Endothelial cell of umbilical vein (primary cell): ENCODE measurements around the gene CIDEB. TPM values are rescaled to one million over a fixed set of nuclear protein-coding genes. Genes with fewer than 3 reads are reported as not detected.

Experiments used
- BruUV-seq: library from RNA; stranded (reverse); fragments of 400-500 nt; replicated peaks from 2 replicates; lab custom pipeline; 2021; lab: Mats Ljungman, UMichigan
- CTCF ChIA-PET: fragments of 300-600, 350-600 bp; sonication (Branson Sonifier 250); formaldehyde crosslinking; loops from one replicate; lab custom pipeline; 2021; ENCODE audit warnings: antibody characterized with exemption, inconsistent platforms; lab: Charles Lee
- POLR2A ChIA-PET: fragments of 300-600, 350-600 bp; sonication (Branson Sonifier 250); formaldehyde crosslinking; loops from one replicate; lab custom pipeline; 2021; ENCODE audit warnings: antibody characterized with exemption, inconsistent platforms; lab: Charles Lee
- DNase-seq: peaks from one replicate; pipeline ENCODE4 v3.0.0-alpha.2; 2011; ENCODE audit warnings: low read depth, low spot score
- FAIRE-seq: peaks from 2 replicates; lab custom pipeline; 2011; peaks lifted over from hg19 to GRCh38; lab: Jason Lieb, UNC
- H2AFZ ChIP-seq: 2 replicates; pipeline ENCODE4 v1.6.0; 2012; ENCODE audit warnings: low read depth, low read length, control low read depth, inconsistent platforms
- H3K27ac ChIP-seq: 2 replicates; pipeline ENCODE4 v1.5.1; 2011; ENCODE audit warnings: low read depth, mild to moderate bottlenecking, control low read depth, low read length, moderate library complexity; ENCODE audit not compliant: insufficient read depth
- H3K27me3 ChIP-seq, 2 experiments: 2 replicates each; pipeline versions ENCODE4 v1.6.0 to v1.6.1; 2011; ENCODE audit warnings: low read length in 2 of 2, mixed read lengths in 1 of 2; ENCODE audit not compliant: control insufficient read depth in 2 of 2, insufficient read depth in 2 of 2
- H3K36me3 ChIP-seq, 2 experiments: 2 replicates in 1 of 2; 3 replicates in 1 of 2; pipeline ENCODE4 v1.5.1; 2011; ENCODE audit warnings: low read length in 2 of 2, mild to moderate bottlenecking in 1 of 2, moderate library complexity in 1 of 2; ENCODE audit not compliant: control insufficient read depth in 2 of 2, insufficient read depth in 2 of 2; ENCODE audit errors: extremely low read depth in 1 of 2
- H3K4me1 ChIP-seq: 3 replicates; pipeline ENCODE4 v1.5.1; 2011; ENCODE audit warnings: mild to moderate bottlenecking, low read length; ENCODE audit not compliant: control insufficient read depth, insufficient read depth; ENCODE audit errors: extremely low read depth
- H3K4me2 ChIP-seq: 2 replicates; pipeline ENCODE4 v1.6.1; 2011; ENCODE audit warnings: low read length, control low read depth, mixed read lengths; ENCODE audit not compliant: insufficient read depth
- H3K4me3 ChIP-seq, 3 experiments: fragments of 200-600 bp in 1 of 3; sonication (generic), shearing (Covaris generic) in 1 of 3; replicated peaks in 1 of 3; 2 replicates each; pipeline ENCODE4 v1.5.1; 2011 to 2016; ENCODE audit warnings: control low read depth in 3 of 3, low read length in 3 of 3, mild to moderate bottlenecking in 2 of 3, inconsistent platforms in 1 of 3, low read depth in 1 of 3, moderate library complexity in 1 of 3; ENCODE audit not compliant: insufficient read depth in 1 of 3
- H3K79me2 ChIP-seq: 2 replicates; pipeline ENCODE4 v1.6.0; 2012; ENCODE audit warnings: low read length, inconsistent platforms; ENCODE audit not compliant: control insufficient read depth, insufficient read depth
- H3K9ac ChIP-seq: replicated peaks from 2 replicates; pipeline ENCODE3; 2011; ENCODE audit warnings: low read length, control low read depth; ENCODE audit not compliant: insufficient read depth; ENCODE audit errors: extremely low read depth
- H3K9me1 ChIP-seq: replicated peaks from 3 replicates; pipeline ENCODE4 v1.6.0; 2011; ENCODE audit warnings: mild to moderate bottlenecking, low read length; ENCODE audit not compliant: control insufficient read depth, insufficient read depth; ENCODE audit errors: extremely low read depth
- H3K9me3 ChIP-seq: replicated peaks from 2 replicates; pipeline ENCODE4 v1.5.1; 2012; ENCODE audit warnings: low read length, inconsistent platforms; ENCODE audit not compliant: control insufficient read depth, insufficient read depth
- H4K20me1 ChIP-seq: replicated peaks from 2 replicates; pipeline ENCODE3; 2011; ENCODE audit warnings: mild to moderate bottlenecking, low read length; ENCODE audit not compliant: control insufficient read depth, insufficient read depth; ENCODE audit errors: extremely low read depth
- CTCF ChIP-seq, 2 donors: IDR thresholded peaks; 1 replicate in 1 of 2; 2 replicates in 1 of 2; pipeline ENCODE4 v1.5.1; 2011; ENCODE audit warnings: low read length in 2 of 2, mild to moderate bottlenecking in 2 of 2, moderate library complexity in 2 of 2, control low read depth in 1 of 2, inconsistent platforms in 1 of 2, low read depth in 1 of 2; ENCODE audit not compliant: insufficient read depth in 1 of 2; ENCODE audit errors: extremely low read depth in 1 of 2
- EZH2 ChIP-seq: IDR thresholded peaks from 2 replicates; pipeline ENCODE4 v1.6.1; 2012; ENCODE audit warnings: borderline replicate concordance, low read depth, mild to moderate bottlenecking, moderate library complexity, low read length, inconsistent platforms; ENCODE audit not compliant: severe bottlenecking
- FOS ChIP-seq: IDR thresholded peaks from 2 replicates; pipeline ENCODE4 v1.6.1; 2011; ENCODE audit warnings: mild to moderate bottlenecking, low read length, moderate library complexity, borderline replicate concordance; ENCODE audit not compliant: insufficient read depth
- GATA2 ChIP-seq: IDR thresholded peaks from 2 replicates; pipeline ENCODE4 v1.7.0; 2011; ENCODE audit warnings: low read depth, mild to moderate bottlenecking, moderate library complexity, mixed read lengths, low read length; ENCODE audit not compliant: insufficient read length, insufficient read depth
- JUN ChIP-seq: IDR thresholded peaks from 2 replicates; pipeline ENCODE4 v1.6.1; 2011; ENCODE audit warnings: borderline replicate concordance, low read depth; ENCODE audit not compliant: insufficient read length, insufficient read depth
- MAX ChIP-seq: IDR thresholded peaks from 2 replicates; pipeline ENCODE4 v1.6.1; 2011; ENCODE audit not compliant: insufficient read depth, insufficient read length
- MYC ChIP-seq: IDR thresholded peaks from one replicate; pipeline ENCODE4 v1.6.1; 2011; ENCODE audit warnings: mild to moderate bottlenecking, low read depth, low read length
- POLR2A ChIP-seq: IDR thresholded peaks from 2 replicates; pipeline ENCODE4 v1.6.1; 2012; ENCODE audit warnings: low read depth, mild to moderate bottlenecking, control low read depth, low read length
- POLR2AphosphoS5 ChIP-seq: IDR thresholded peaks from 2 replicates; pipeline ENCODE4 v1.6.1; 2012; ENCODE audit warnings: low read depth, mild to moderate bottlenecking, control low read depth, low read length, moderate library complexity; ENCODE audit not compliant: insufficient read depth
- dilution Hi-C: fragments of 300-500 bp; cut with MboI; formaldehyde crosslinking; loops from one replicate; pipeline ENCODE4 v1.15.0; 2019; ENCODE audit warnings: low sequenced_read_pairs; ENCODE audit not compliant: extremely low pct_ligation_motif_present
- intact Hi-C: fragments of 100-400 bp; cut with micrococcal nuclease; formaldehyde crosslinking; loops from one replicate; pipeline ENCODE4 v1.10.0; 2022
- polyA plus RNA-seq, 4 experiments: library from polyadenylated mRNA; depleted of rRNA in 3 of 4; stranded (reverse) in 3 of 4; unstranded in 1 of 4; fragments of >200 nt; gene quantifications; 2 replicates each; pipeline versions ENCODE4 v1.2.1 to v1.2.3, GENCODE V29; 2011 to 2012; ENCODE audit warnings: missing spikeins in 1 of 4
- total RNA-seq: library from RNA; stranded (reverse); gene quantifications from 2 replicates; pipeline ENCODE4 v1.2.3, GENCODE V29; 2021

The CIDEB gene
- total and polyA plus RNA-seq, 2 donors (not counting 3 experiments of a cell fraction or from before 2014, with no cell fraction given): 5.2 to 7.2 TPM

GRCh38 chr14:24337144-24337823, 29.5 kb upstream of the CIDEB start:
- no peak for TF ChIP-seq POLR2A
- no peak for TF ChIP-seq GATA2
- TF ChIP-seq FOS: no peak
- TF ChIP-seq EZH2: no peak
- TF ChIP-seq MYC: no peak
- TF ChIP-seq JUN: no peak
- TF ChIP-seq MAX: no peak
- TF ChIP-seq CTCF (IDR thresholded peaks at IDR 0.05; ENCODE audit: extremely low read depth in 1 of 2, insufficient read depth in 1 of 2, low read depth in 1 of 2, low read length in 2 of 2): no peak
- TF ChIP-seq POLR2AphosphoS5: no peak
- H3K4me1 ChIP-seq: peaks cover 36% of the 10 kb centered on the region
- no peaks in the 10 kb centered on the region for H3K79me2 ChIP-seq
- no TSS peak for BruUV-seq
- ChIA-PET CTCF (interaction anchor here (0.5 to 20.1 kb wide), 4 partner anchors 9 to 373 kb away, joined by 3 to 811 read pairs (median 12); partner anchors contain the start of genes CBLN3 and KHNYN), POLR2A (no interaction called here)
- H3K4me2 ChIP-seq: no peak overlapping the region
- H3K9me3 ChIP-seq: no peaks in the 10 kb centered on the region
- no peaks in the 10 kb centered on the region for H3K36me3 ChIP-seq
- no peaks in the 10 kb centered on the region for H4K20me1 ChIP-seq
- H2AFZ ChIP-seq: no peak overlapping the region
- H3K4me3 ChIP-seq: no peak overlapping the region
- no peaks in the 10 kb centered on the region for H3K9me1 ChIP-seq
- peaks cover 5 to 9% of the 10 kb centered on the region in 2 experiments for H3K27me3 ChIP-seq
- DNase-seq (no peak), FAIRE-seq (no peak)
- H3K27ac ChIP-seq: no peak overlapping the region
- intact Hi-C loops (no loop called here), dilution Hi-C loops (no loop called here)
- H3K9ac ChIP-seq: no peak overlapping the region
